ENCODE measurements around the gene ACTN4. TPM values are rescaled to one million over a fixed set of nuclear protein-coding genes. Genes with fewer than 3 reads are reported as not detected.

Gene ACTN4
- total RNA-seq, 1 experiment from 2014 or later = 1,233 TPM

GRCh38 chr19:38682195-38682867 lies 34.9 kb downstream of the ACTN4 start:
- Histone ChIP-seq H4K20me1 (ENCODE audit: insufficient read depth) (peaks cover 5% of the 10 kb centered on the region), H3F3A (ENCODE audit: insufficient read depth, low read depth) (peaks cover 87% of the 10 kb centered on the region), H3K4me3 (peak overlapping the region; percentile 7; the same call in 1 of the 2 replicates), H3K9me2 (ENCODE audit: insufficient read depth) (no peaks in the 10 kb centered on the region), H3K27me3 (ENCODE audit: insufficient read depth, low read depth) (no peaks in the 10 kb centered on the region), H3K4me2 (peak overlapping the region; percentile 60), H3K4me1 (replicated peaks; ENCODE audit: insufficient read depth) (peaks cover 93% of the 10 kb centered on the region), H3K36me3 (ENCODE audit: low read depth) (peaks cover 17% of the 10 kb centered on the region), H2AFZ (no peak overlapping the region), H3K9me3 (ENCODE audit: insufficient read depth, low read depth) (no peaks in the 10 kb centered on the region), H3K79me2 (ENCODE audit: low read depth) (peaks cover 84% of the 10 kb centered on the region), H3K27ac (peak overlapping the region; percentile 100)
- no peak for DNase-seq
- TF ChIP-seq EZH2 (IDR thresholded peaks at IDR 0.05; ENCODE audit: low read depth) (no peak), CTCF (conservative IDR thresholded peaks at IDR 0.05) (no peak)
- intact Hi-C loops (cut with micrococcal nuclease; ENCODE audit: unreplicated experiment) = loop anchor here (5.0 kb wide), 1 partner anchor 170 kb away; no protein-coding TSS in a partner anchor
- POLR2A ChIA-PET (ENCODE audit: unreplicated experiment) = interaction anchor here (1.2 kb wide), 1 partner anchor 150 kb away, joined by 9 read pairs; no protein-coding TSS in a partner anchor
- CTCF ChIA-PET = no interaction called here
- no TSS peak for BruUV-seq (replicated peaks)

- peaks cover under 1% of the 10 kb centered on the region for H4K20me1 ChIP-seq (ENCODE audit: insufficient read depth)
- DNase-seq = no peak
- no peaks in the 10 kb centered on the region for H3K9me2 ChIP-seq (ENCODE audit: insufficient read depth)
- H3F3A ChIP-seq (ENCODE audit: insufficient read depth, low read depth) = peaks cover 88% of the 10 kb centered on the region
- POLR2A ChIA-PET (ENCODE audit: unreplicated experiment) = interaction anchor here (0.5 to 2.2 kb wide), 15 partner anchors 9 to 719 kb away, joined by 3 to 51 read pairs (median 7); partner anchors contain the start of genes ACTN4 and ECH1
- H3K27me3 ChIP-seq (ENCODE audit: insufficient read depth, low read depth) = no peaks in the 10 kb centered on the region
- no peak for TF ChIP-seq EZH2 (IDR thresholded peaks at IDR 0.05; ENCODE audit: low read depth)
- TF ChIP-seq CTCF (conservative IDR thresholded peaks at IDR 0.05) = no peak
- peaks cover 18% of the 10 kb centered on the region for H3K36me3 ChIP-seq (ENCODE audit: low read depth)
- peaks cover 93% of the 10 kb centered on the region for H3K4me1 ChIP-seq (replicated peaks; ENCODE audit: insufficient read depth)
- H3K4me3 ChIP-seq = peak overlapping the region; percentile 7; the same call in 1 of the 2 replicates
- peaks cover 84% of the 10 kb centered on the region for H3K79me2 ChIP-seq (ENCODE audit: low read depth)
- CTCF ChIA-PET = interaction anchor here (0.6 kb wide), 2 partner anchors 8 to 101 kb away, joined by 3 read pairs; no protein-coding TSS in a partner anchor
- intact Hi-C loops (cut with micrococcal nuclease; ENCODE audit: unreplicated experiment) = loop anchor here (1.0 to 5.0 kb wide), 6 partner anchors 10 to 169 kb away; no protein-coding TSS in a partner anchor
- H3K27ac ChIP-seq = peak overlapping the region; percentile 100
- TSS peak; percentile 77 for BruUV-seq (replicated peaks)
- H3K4me2 ChIP-seq = peak overlapping the region; percentile 60
- no peak overlapping the region for H2AFZ ChIP-seq
- no peaks in the 10 kb centered on the region for H3K9me3 ChIP-seq (ENCODE audit: insufficient read depth, low read depth)
Observed at GRCh38 chr19:38682872-38683392, 35.5 kb downstream of the ACTN4 start.

GRCh38 chr19:38683393-38684077 lies 36.1 kb downstream of the ACTN4 start:
- Histone ChIP-seq H3K27me3 (ENCODE audit: insufficient read depth, low read depth) (no peaks in the 10 kb centered on the region), H3K36me3 (ENCODE audit: low read depth) (peaks cover 18% of the 10 kb centered on the region), H3K27ac (peak overlapping the region; percentile 100), H3K9me3 (ENCODE audit: insufficient read depth, low read depth) (no peaks in the 10 kb centered on the region), H3K79me2 (ENCODE audit: low read depth) (peaks cover 84% of the 10 kb centered on the region), H3K4me2 (peak overlapping the region; percentile 80), H3K9me2 (ENCODE audit: insufficient read depth) (no peaks in the 10 kb centered on the region), H2AFZ (no peak overlapping the region), H3K4me1 (replicated peaks; ENCODE audit: insufficient read depth) (peaks cover 95% of the 10 kb centered on the region), H3K4me3 (peak overlapping the region; percentile 36; the same call in 1 of the 2 replicates), H3F3A (ENCODE audit: insufficient read depth, low read depth) (peaks cover 90% of the 10 kb centered on the region), H4K20me1 (ENCODE audit: insufficient read depth) (no peaks in the 10 kb centered on the region)
- TF ChIP-seq EZH2 (IDR thresholded peaks at IDR 0.05; ENCODE audit: low read depth) = no peak
- TF ChIP-seq CTCF (conservative IDR thresholded peaks at IDR 0.05) = no peak
- intact Hi-C loops (cut with micrococcal nuclease; ENCODE audit: unreplicated experiment) = loop anchor here (1.0 to 5.0 kb wide), 7 partner anchors 10 to 169 kb away; no protein-coding TSS in a partner anchor
- BruUV-seq (replicated peaks) = no TSS peak
- ChIA-PET CTCF (interaction anchor here (0.6 kb wide), 2 partner anchors 8 to 101 kb away, joined by 3 read pairs; no protein-coding TSS in a partner anchor), POLR2A (ENCODE audit: unreplicated experiment) (interaction anchor here (0.5 to 2.2 kb wide), 20 partner anchors 9 to 719 kb away, joined by 3 to 51 read pairs (median 6); partner anchors contain the start of genes ACTN4 and ECH1)
- DNase-seq = peak; percentile 97 to 100

All from PC-9 (cell line).